ENCODE measurements around the gene TPR.
"Not testable (repeated sequence)": the region's sequence is repeated elsewhere in the genome, so short reads cannot be mapped to it uniquely, and the experiment has no call there.

Gene TPR

GRCh38 chr1:186375152-186375928, at the start of gene TPR, which contains the start of gene ODR4:
TSS of gene TPR (minus strand) at chr1:186375253. CDS start at chr1:186375028, 225 bp downstream.
TSS of gene ODR4 (plus strand) at chr1:186375838. CDS start at chr1:186379786, 3,948 bp downstream.
- peak; percentile 99 to 100 for DNase-seq

- DNase-seq: no peak
These were observed 49.5 kb upstream of the TPR start for GRCh38 chr1:186424539-186424938.

- DNase-seq: no peak
These were observed 46.4 kb upstream of the TPR start for GRCh38 chr1:186421446-186421845.

GRCh38 chr1:186420923-186421322, 45.9 kb upstream of the TPR start:
- no peak for DNase-seq

GRCh38 chr1:186420311-186420710, 45.3 kb upstream of the TPR start:
- no peak for DNase-seq

- DNase-seq: no peak
These were observed 43.5 kb upstream of the TPR start for GRCh38 chr1:186418503-186418902.

- DNase-seq: no peak
These were observed 38.3 kb upstream of the TPR start for GRCh38 chr1:186413319-186413718.

- DNase-seq: no peak
These were observed 34.0 kb upstream of the TPR start for GRCh38 chr1:186409091-186409490.

GRCh38 chr1:186404454-186405051, 29.5 kb upstream of the TPR start:
- peak; percentile 74 to 87 for DNase-seq

GRCh38 chr1:186403632-186404031, 28.6 kb upstream of the TPR start:
- no peak for DNase-seq

GRCh38 chr1:186401446-186401845, 26.4 kb upstream of the TPR start:
- DNase-seq: not testable (repeated sequence)

- DNase-seq: not testable (repeated sequence)
These were observed 17.7 kb upstream of the TPR start for GRCh38 chr1:186392711-186393110.

GRCh38 chr1:186391841-186392240, 16.8 kb upstream of the TPR start:
- DNase-seq: no peak

GRCh38 chr1:186390925-186391324, 15.9 kb upstream of the TPR start:
- DNase-seq: no peak

- no peak for DNase-seq
These were observed 11.8 kb upstream of the TPR start for GRCh38 chr1:186386725-186387383.

- peak in 1 of 2 experiments; percentile 84 for DNase-seq
These were observed 871 bp upstream of the TPR start for GRCh38 chr1:186375929-186376319.

GRCh38 chr1:186374303-186375151, 526 bp downstream of the TPR start:
- DNase-seq: peak; percentile 28 to 54

- DNase-seq: not testable (repeated sequence)
These were observed 27.0 kb downstream of the TPR start for GRCh38 chr1:186347837-186348691.

- DNase-seq: no peak
These were observed 34.3 kb downstream of the TPR start for GRCh38 chr1:186340772-186341171.

GRCh38 chr1:186337554-186337953, 37.5 kb downstream of the TPR start:
- DNase-seq: no peak

GRCh38 chr1:186330758-186331157, 44.3 kb downstream of the TPR start:
- DNase-seq: peak in 1 of 2 experiments; percentile 28

- no peak for DNase-seq
These were observed 47.7 kb downstream of the TPR start for GRCh38 chr1:186327331-186327730.
